ENCODE results near the gene ZNF101. TPM values are rescaled to one million over a fixed set of nuclear protein-coding genes. Genes with fewer than 3 reads are reported as not detected.

ZNF101 gene
- total RNA-seq, 1 experiment from 2014 or later, result 12.8 TPM

GRCh38 chr19:19662871-19663255 is 5.8 kb upstream of the ZNF101 start:
- Histone ChIP-seq H3K27me3 (ENCODE audit: insufficient read depth, low read length) (no peaks in the 10 kb centered on the region), H3K9ac (ENCODE audit: low read length) (peak overlapping the region; percentile 95), H3K4me2 (ENCODE audit: low read length) (peak overlapping the region; percentile 91), H3K36me3 (ENCODE audit: control insufficient read depth in 1 of 2, insufficient read depth in 2 of 2, low read length in 2 of 2) (peaks cover 13 to 24% of the 10 kb centered on the region in 2 experiments; a peak in 3 of 4 replicates), H3K9me2 (ENCODE audit: insufficient read depth) (no peaks in the 10 kb centered on the region), H3K79me2 (ENCODE audit: insufficient read depth, low read length) (peaks cover 41% of the 10 kb centered on the region), H2AFZ (ENCODE audit: low read depth, low read length, poor library complexity, severe bottlenecking) (no peak overlapping the region), H3K4me3 (replicated peaks in 1 of 2; ENCODE audit: low read depth in 1 of 2, low read length in 2 of 2) (peak overlapping the region; percentile 70 to 96), H4K20me1 (ENCODE audit: insufficient read depth) (no peaks in the 10 kb centered on the region), H3K27ac (ENCODE audit: low read depth, low read length) (peak overlapping the region; percentile 92), H3K4me1 (ENCODE audit: control insufficient read depth in 1 of 2, insufficient read depth in 2 of 2, low read length in 2 of 2) (peaks cover 8 to 33% of the 10 kb centered on the region in 2 experiments; a peak in 3 of 4 replicates), H3K9me3 (ENCODE audit: control insufficient read depth in 1 of 2, insufficient read depth in 1 of 2, low read depth in 1 of 2, low read length in 2 of 2) (no peaks in the 10 kb centered on the region)
- no peak for ATAC-seq
- BruUV-seq (replicated peaks), result no TSS peak
- RAD21 ChIA-PET (ENCODE audit: low non-redundant PET in 1 of 2, low total read pairs in 2 of 2, uncharacterized antibody in 2 of 2, unreplicated experiment in 2 of 2), result no interaction called here
- CTCF ChIA-PET, result no interaction called here
- no peak for DNase-seq (ENCODE audit: low read depth, low spot score)
- TF ChIP-seq FOSL1 (IDR thresholded peaks at IDR 0.05; ENCODE audit: low read depth) (no peak), ATF3 (IDR thresholded peaks at IDR 0.05) (no peak), ZNF274 (IDR thresholded peaks at IDR 0.05; ENCODE audit: low read depth, low read length) (no peak), SP1 (IDR thresholded peaks at IDR 0.05; ENCODE audit: low read depth) (no peak), REST (IDR thresholded peaks at IDR 0.05; ENCODE audit: low read depth) (no peak), MAX (IDR thresholded peaks at IDR 0.05) (no peak), ZFX (IDR thresholded peaks at IDR 0.05) (no peak), SRF (IDR thresholded peaks at IDR 0.05; ENCODE audit: low read depth) (no peak), CEBPB (IDR thresholded peaks at IDR 0.05; ENCODE audit: low read depth) (no peak), ELF1 (IDR thresholded peaks at IDR 0.05; ENCODE audit: borderline replicate concordance, low read depth) (no peak), CBX3 (IDR thresholded peaks at IDR 0.05; ENCODE audit: low read depth) (no peak), TCF7L2 (IDR thresholded peaks at IDR 0.05; ENCODE audit: borderline replicate concordance, extremely low read depth, insufficient read depth, insufficient read length) (no peak), POLR2AphosphoS5 (IDR thresholded peaks at IDR 0.05; ENCODE audit: low read depth, low read length) (no peak), EZH2 (IDR thresholded peaks at IDR 0.05) (no peak), EGR1 (IDR thresholded peaks at IDR 0.05; ENCODE audit: low read depth) (no peak), POLR2A (IDR thresholded peaks at IDR 0.05; ENCODE audit: borderline replicate concordance, extremely low read depth, insufficient read depth, insufficient read length) (no peak), YY1 (IDR thresholded peaks at IDR 0.05; ENCODE audit: extremely low read depth, insufficient replicate concordance, low read depth, low read length) (no peak)
- intact Hi-C loops (cut with micrococcal nuclease), result loop anchor here (1.0 kb wide), 1 partner anchor 113 kb away; no protein-coding TSS in a partner anchor
- POLR2A ChIA-PET, result no interaction called here
